Choroid plexus epithelial cell (primary cell): ENCODE measurements around the gene MINDY4.

Experiments
- DNase-seq: peaks from one replicate; pipeline ENCODE4 v3.0.0-alpha.2; 2010; ENCODE audit warnings: low read depth
- H3K4me3 ChIP-seq: 2 replicates; pipeline ENCODE4 v1.5.1; 2011; ENCODE audit warnings: low read depth, mild to moderate bottlenecking, control low read depth, low read length, moderate library complexity
- TF ChIP-seq, protein P1 (sequence below): conservative IDR thresholded peaks from 2 replicates; pipeline ENCODE4 v1.5.1; 2011; ENCODE audit warnings: low read depth, mild to moderate bottlenecking, control low read depth, inconsistent platforms, low read length, moderate library complexity

Gene MINDY4

GRCh38 chr7:30874656-30875302 lies 103.6 kb downstream of the MINDY4 start:
- no peak overlapping the region for H3K4me3 ChIP-seq
- TF ChIP-seq, protein P1, sequence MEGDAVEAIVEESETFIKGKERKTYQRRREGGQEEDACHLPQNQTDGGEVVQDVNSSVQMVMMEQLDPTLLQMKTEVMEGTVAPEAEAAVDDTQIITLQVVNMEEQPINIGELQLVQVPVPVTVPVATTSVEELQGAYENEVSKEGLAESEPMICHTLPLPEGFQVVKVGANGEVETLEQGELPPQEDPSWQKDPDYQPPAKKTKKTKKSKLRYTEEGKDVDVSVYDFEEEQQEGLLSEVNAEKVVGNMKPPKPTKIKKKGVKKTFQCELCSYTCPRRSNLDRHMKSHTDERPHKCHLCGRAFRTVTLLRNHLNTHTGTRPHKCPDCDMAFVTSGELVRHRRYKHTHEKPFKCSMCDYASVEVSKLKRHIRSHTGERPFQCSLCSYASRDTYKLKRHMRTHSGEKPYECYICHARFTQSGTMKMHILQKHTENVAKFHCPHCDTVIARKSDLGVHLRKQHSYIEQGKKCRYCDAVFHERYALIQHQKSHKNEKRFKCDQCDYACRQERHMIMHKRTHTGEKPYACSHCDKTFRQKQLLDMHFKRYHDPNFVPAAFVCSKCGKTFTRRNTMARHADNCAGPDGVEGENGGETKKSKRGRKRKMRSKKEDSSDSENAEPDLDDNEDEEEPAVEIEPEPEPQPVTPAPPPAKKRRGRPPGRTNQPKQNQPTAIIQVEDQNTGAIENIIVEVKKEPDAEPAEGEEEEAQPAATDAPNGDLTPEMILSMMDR, result no peak
- no peak for DNase-seq

GRCh38 chr7:30877015-30877769 lies 106.0 kb downstream of the MINDY4 start:
- DNase-seq, result no peak
- no peak overlapping the region for H3K4me3 ChIP-seq
- TF ChIP-seq, protein P1, result no peak

GRCh38 chr7:30877993-30878392 lies 106.8 kb downstream of the MINDY4 start:
- TF ChIP-seq, protein P1, result no peak
- no peak for DNase-seq
- no peak overlapping the region for H3K4me3 ChIP-seq

DNA sequence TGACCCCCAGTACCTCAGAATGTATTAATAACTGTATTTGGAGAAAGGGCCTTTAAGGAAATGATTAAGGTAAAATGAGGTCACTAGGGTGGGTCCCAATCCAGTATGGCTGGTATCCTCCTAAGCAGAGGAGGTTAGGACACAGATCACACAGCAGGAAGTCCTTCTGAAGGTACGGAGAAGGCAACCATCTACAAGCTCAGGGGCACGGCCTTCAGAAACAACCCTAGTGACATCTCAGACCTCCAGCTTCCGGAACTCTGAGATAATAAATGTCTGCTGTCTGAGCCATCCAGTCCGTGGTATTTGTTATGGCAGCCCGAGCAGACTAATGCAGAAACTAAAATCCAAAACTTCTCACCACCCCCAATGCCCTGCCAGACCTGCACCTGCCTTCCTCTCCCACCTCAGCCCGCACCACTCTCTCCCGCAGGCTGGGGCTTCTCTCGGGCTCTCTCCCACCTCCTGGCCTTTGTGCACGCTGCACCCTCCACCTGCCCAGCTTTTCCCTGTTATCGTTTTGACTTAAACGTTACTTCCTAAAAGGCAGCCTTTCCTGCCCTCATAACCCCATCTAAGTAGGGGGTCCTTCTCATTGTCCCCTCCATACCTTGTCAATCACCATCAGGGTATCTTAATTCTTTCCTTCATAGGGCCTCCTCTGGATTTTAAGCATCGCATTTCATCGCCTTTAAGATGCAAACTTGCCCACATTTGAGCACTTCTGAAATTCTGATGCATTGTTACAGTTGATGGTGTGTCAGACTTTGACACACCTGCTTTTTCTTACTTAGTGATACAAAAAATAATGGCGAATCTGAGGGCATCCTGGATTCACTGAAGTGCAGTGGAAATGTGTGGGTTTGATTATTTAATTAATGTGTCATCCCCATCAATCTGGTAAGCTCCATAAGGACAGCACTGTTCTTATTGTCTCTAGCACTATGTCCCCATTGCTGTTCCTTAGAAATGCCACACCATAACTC lies 108.2 kb downstream of the MINDY4 start:
- no peak overlapping the region for H3K4me3 ChIP-seq
- TF ChIP-seq, protein P1, result no peak
- no peak for DNase-seq

- H3K4me3 ChIP-seq, result no peak overlapping the region
- TF ChIP-seq, protein P1, result no peak
- DNase-seq, result no peak
These were observed 109.0 kb downstream of the MINDY4 start for GRCh38 chr7:30880125-30880720.

DNA sequence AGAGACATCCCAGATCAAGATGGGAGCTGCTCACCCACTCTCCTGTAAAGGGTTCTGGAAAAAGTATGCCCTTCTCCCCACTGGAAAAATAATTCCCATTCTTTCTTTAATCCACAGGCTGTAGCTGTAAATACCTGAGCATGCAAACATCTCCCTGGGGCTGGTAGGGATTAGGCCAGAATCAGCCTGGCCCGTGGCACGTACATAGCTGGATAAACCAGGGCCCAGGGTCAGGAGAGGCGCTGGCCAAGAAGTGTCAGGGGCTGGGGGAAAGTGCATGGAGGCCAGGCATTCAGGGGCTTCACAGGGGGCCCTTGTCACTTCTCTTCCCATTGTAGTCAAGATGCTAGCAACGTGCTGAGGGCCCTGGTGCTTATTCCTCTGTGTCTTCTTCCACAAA lies 109.7 kb downstream of the MINDY4 start:
- no peak for DNase-seq
- H3K4me3 ChIP-seq, result no peak overlapping the region
- TF ChIP-seq, protein P1, result no peak
